Spleen (tissue), 11 donors: ENCODE results near the gene PRKAA2. TPM values are rescaled to one million over a fixed set of nuclear protein-coding genes. Genes with fewer than 3 reads are reported as not detected.

Experiments
- DNase-seq: peaks from one replicate; pipeline ENCODE4 v3.0.0-alpha.2; 2020
- H3K27ac ChIP-seq, 8 donors: fragments of 200-600 bp; sonication (generic) in 7 of 8; 1 replicate in 4 of 8; 2 replicates in 4 of 8; pipeline versions ENCODE4 v1.5.0 to v1.8.0; 2016 to 2021; ENCODE audit warnings: inconsistent platforms in 4 of 8, mild to moderate bottlenecking in 4 of 8, moderate library complexity in 1 of 8
- H3K27me3 ChIP-seq, 7 donors: fragments of 200-600 bp; sonication (generic) in 6 of 7; replicated peaks in 1 of 7; 1 replicate in 4 of 7; 2 replicates in 3 of 7; pipeline versions ENCODE4 v1.5.0 to v1.8.0; 2016 to 2021; ENCODE audit warnings: inconsistent platforms in 3 of 7, mild to moderate bottlenecking in 1 of 7
- H3K36me3 ChIP-seq, 6 donors: fragments of 200-600 bp; sonication (generic) in 5 of 6; 1 replicate in 4 of 6; 2 replicates in 2 of 6; pipeline versions ENCODE4 v1.5.0 to v1.8.0; 2016 to 2021; ENCODE audit warnings: inconsistent platforms in 2 of 6
- H3K4me1 ChIP-seq, 6 donors: fragments of 200-600 bp; sonication (generic) in 5 of 6; 1 replicate in 3 of 6; 2 replicates in 3 of 6; pipeline versions ENCODE4 v1.5.0 to v1.8.0; 2016 to 2021; ENCODE audit warnings: inconsistent platforms in 3 of 6
- H3K4me3 ChIP-seq, 8 donors: fragments of 200-600 bp; sonication (generic) in 7 of 8; 1 replicate in 4 of 8; 2 replicates in 4 of 8; pipeline versions ENCODE4 v1.5.0 to v1.8.0; 2016 to 2021; ENCODE audit warnings: inconsistent platforms in 4 of 8, mild to moderate bottlenecking in 4 of 8, moderate library complexity in 2 of 8
- H3K9me3 ChIP-seq, 8 donors: fragments of 200-600 bp; sonication (generic) in 7 of 8; 1 replicate in 4 of 8; 2 replicates in 4 of 8; pipeline versions ENCODE4 v1.5.0 to v1.8.0; 2016 to 2021; ENCODE audit warnings: inconsistent platforms in 4 of 8
- CTCF ChIP-seq, 11 experiments: fragments of 200-600 bp in 7 of 11; fragments of 450-650 bp in 4 of 11; sonication (generic) in 4 of 11; IDR thresholded peaks in 8 of 11; conservative IDR thresholded peaks in 3 of 11; 1 replicate in 7 of 11; 2 replicates in 4 of 11; pipeline versions ENCODE4 v1.4.0 to v1.8.0; 2016 to 2021; ENCODE audit warnings: antibody characterized with exemption in 11 of 11, inconsistent platforms in 4 of 11, mild to moderate bottlenecking in 1 of 11
- POLR2A ChIP-seq, 3 donors: fragments of 450-650 bp; IDR thresholded peaks; one replicate each; pipeline ENCODE4 v1.5.1; 2017; ENCODE audit warnings: antibody characterized with exemption in 3 of 3, mild to moderate bottlenecking in 1 of 3
- POLR2AphosphoS5 ChIP-seq, 3 donors: sonication (generic); formaldehyde crosslinking; IDR thresholded peaks; one replicate each; pipeline ENCODE4 v1.5.1; 2017; ENCODE audit warnings: antibody characterized with exemption in 3 of 3
- WGBS, 5 donors: extraction: QIAGEN DNeasy Blood & Tissue Kit in 3 of 5; methylation state at CpG; one replicate each; pipeline versions ENCODE4 v1.1.5 to v1.1.7; 2013 to 2018; 5-methylcytosine and 5-hydroxymethylcytosine counted together
- intact Hi-C: fragments of 100-400 bp; cut with DNase I; formaldehyde crosslinking; loops from one replicate; pipeline ENCODE4 v1.15.0; 2023; ENCODE audit warnings: low total_unique reads
- polyA plus RNA-seq, 3 donors: library from polyadenylated mRNA; stranded (reverse); fragments of 200-250 nt; gene quantifications; one replicate each; pipeline ENCODE4 v1.2.1, GENCODE V29; 2013
- total RNA-seq, 7 donors: library from RNA; depleted of rRNA in 3 of 7; stranded (reverse); fragments of >200 nt in 3 of 7; fragmentation: NEBNext Ultra II Directional in 4 of 7; extraction: Animal tissue kit (Norgen Biotek cat#: 25700) in 4 of 7; gene quantifications; one replicate each; pipeline versions ENCODE4 v1.1.0 to v1.2.1, GENCODE V29; 2016 to 2021
- donor health status: healthy with polysubstance abuse.
- donor health status: DM: no; HTN: no; CAD: no; lungs with moderate emphysema.
- donor health status: DM: no; HTN: no; CAD: no.
- donor health status: Bipolar disorder and iron deficiency.
- donor health status: healthy.
- donor health status: DM: no; HTN: no; CAD: no.
- donor health status: DM: yes; HTN: yes; CAD: no.

Gene PRKAA2
- total and polyA plus RNA-seq, 10 donors, result 0.24 to 6.0 (median 3.1) TPM

GRCh38 chr1:56630786-56631185 lies 14.3 kb upstream of the PRKAA2 start:
- peaks cover 0 to 6% (median 0%) of the 10 kb centered on the region in 7 donors for H3K27me3 ChIP-seq
- TF ChIP-seq CTCF (IDR thresholded peaks at IDR 0.05 in 8 of 11, conservative IDR thresholded peaks at IDR 0.05 in 3 of 11), result no peak
- no peak for TF ChIP-seq POLR2AphosphoS5 (IDR thresholded peaks at IDR 0.05)
- no peak for TF ChIP-seq POLR2A (IDR thresholded peaks at IDR 0.05)
- no peaks in the 10 kb centered on the region for H3K4me1 ChIP-seq
- DNase-seq, result no peak
- intact Hi-C loops, result no loop called here
- H3K27ac ChIP-seq, result no peak overlapping the region
- no peaks in the 10 kb centered on the region for H3K9me3 ChIP-seq
- H3K4me3 ChIP-seq, result no peak overlapping the region
- H3K36me3 ChIP-seq, result no peaks in the 10 kb centered on the region

GRCh38 chr1:56631901-56632300 lies 13.2 kb upstream of the PRKAA2 start:
- no peak for TF ChIP-seq POLR2AphosphoS5 (IDR thresholded peaks at IDR 0.05)
- no peak for TF ChIP-seq POLR2A (IDR thresholded peaks at IDR 0.05)
- no peak for TF ChIP-seq CTCF (IDR thresholded peaks at IDR 0.05 in 8 of 11, conservative IDR thresholded peaks at IDR 0.05 in 3 of 11)
- Histone ChIP-seq H3K36me3 (no peaks in the 10 kb centered on the region), H3K27me3 (peaks cover 0 to 6% (median 0%) of the 10 kb centered on the region in 7 donors), H3K4me3 (no peak overlapping the region), H3K27ac (no peak overlapping the region), H3K4me1 (no peaks in the 10 kb centered on the region), H3K9me3 (no peaks in the 10 kb centered on the region)
- intact Hi-C loops, result no loop called here
- no peak for DNase-seq
- 65 to 88% (median 87%) methylated on average over 2 of the region's 2 CpGs for WGBS, 5 donors

GRCh38 chr1:56634981-56635380 lies 10.1 kb upstream of the PRKAA2 start:
- WGBS, 5 donors, result 91 to 95% (median 92%) methylated on average over 3 of the region's 3 CpGs
- intact Hi-C loops, result no loop called here
- no peaks in the 10 kb centered on the region for H3K4me1 ChIP-seq

DNA sequence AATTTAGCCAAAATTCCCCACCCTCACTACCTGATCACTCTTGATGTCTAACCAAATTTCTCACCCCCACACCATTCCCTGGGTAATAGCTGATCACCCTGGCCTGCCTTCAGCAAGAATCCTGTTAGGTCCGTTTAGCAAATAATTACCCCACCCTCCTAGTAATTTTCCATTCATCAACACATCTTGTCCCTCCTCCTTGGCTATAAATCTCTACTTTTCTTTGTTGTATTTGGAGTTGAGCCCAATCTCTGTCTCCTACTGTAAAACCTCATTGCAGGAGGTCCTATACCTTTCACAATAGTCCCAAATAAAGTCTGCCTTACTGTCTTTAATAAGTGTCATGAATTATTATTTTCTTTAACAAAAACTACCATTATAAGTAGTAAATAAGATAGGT lies 6.9 kb upstream of the PRKAA2 start:
- 56 to 70% (median 65%) methylated on average over 1 of the region's 1 CpG for WGBS, 5 donors
- intact Hi-C loops, result no loop called here

More at GRCh38 chr1:56634981-56635380, 10.1 kb upstream of the PRKAA2 start:
- H3K27ac ChIP-seq, result no peak overlapping the region
- TF ChIP-seq POLR2AphosphoS5 (IDR thresholded peaks at IDR 0.05) (no peak), CTCF (IDR thresholded peaks at IDR 0.05 in 8 of 11, conservative IDR thresholded peaks at IDR 0.05 in 3 of 11) (no peak), POLR2A (IDR thresholded peaks at IDR 0.05) (no peak)
- no peaks in the 10 kb centered on the region for H3K36me3 ChIP-seq
- no peak for DNase-seq
- H3K9me3 ChIP-seq, result no peaks in the 10 kb centered on the region
- no peak overlapping the region for H3K4me3 ChIP-seq
- H3K27me3 ChIP-seq, result peaks cover 0 to 11% (median 0%) of the 10 kb centered on the region in 7 donors

More for the DNA sequence above, 6.9 kb upstream of the PRKAA2 start:
- H3K27me3 ChIP-seq, result peaks cover 0 to 23% (median 0%) of the 10 kb centered on the region in 7 donors
- DNase-seq, result no peak
- no peaks in the 10 kb centered on the region for H3K9me3 ChIP-seq
- H3K36me3 ChIP-seq, result no peaks in the 10 kb centered on the region
- no peak for TF ChIP-seq CTCF (IDR thresholded peaks at IDR 0.05 in 8 of 11, conservative IDR thresholded peaks at IDR 0.05 in 3 of 11)
- TF ChIP-seq POLR2AphosphoS5 (IDR thresholded peaks at IDR 0.05), result no peak
- no peak for TF ChIP-seq POLR2A (IDR thresholded peaks at IDR 0.05)
- H3K4me1 ChIP-seq, result no peaks in the 10 kb centered on the region
- no peak overlapping the region for H3K4me3 ChIP-seq
- no peak overlapping the region for H3K27ac ChIP-seq
